GM12892 (cell line): Measurements from ENCODE around the gene SYNPO2L.

Experiments used
- POLR2A ChIP-seq: IDR thresholded peaks from 2 replicates; pipeline ENCODE4 v1.6.1; 2011; ENCODE audit warnings: low read depth, low read length, control low read depth
- POLR2AphosphoS5 ChIP-seq: IDR thresholded peaks from 2 replicates; pipeline ENCODE4 v1.6.1; 2011; ENCODE audit warnings: low read depth, low read length, control low read depth

GRCh38 chr10:73601486-73601921 lies 54.3 kb downstream of the SYNPO2L start:
- no peak for TF ChIP-seq POLR2A
- no peak for TF ChIP-seq POLR2AphosphoS5
